Kidney (tissue), 14 donors: ENCODE data around the gene SPARCL1. TPM values are rescaled to one million over a fixed set of nuclear protein-coding genes. Genes with fewer than 3 reads are reported as not detected.
"Not testable (repeated sequence)": the region's sequence is repeated elsewhere in the genome, so short reads cannot be mapped to it uniquely, and the experiment has no call there.

Experiments used
- DNase-seq, 5 donors: peaks; one replicate each; pipeline ENCODE4 v3.0.0-alpha.2; 2013 to 2020
- FAIRE-seq: peaks from 2 replicates; lab custom pipeline; 2012; peaks lifted over from hg19 to GRCh38; lab: Jason Lieb, UNC
- H3K27ac ChIP-seq, 2 donors: one replicate each; pipeline ENCODE4 v1.7.0; 2013; ENCODE audit warnings: low read depth in 2 of 2, low read length in 2 of 2, inconsistent platforms in 1 of 2
- H3K27me3 ChIP-seq: one replicate; pipeline ENCODE4 v1.7.1; 2013; ENCODE audit warnings: low read length, inconsistent platforms; ENCODE audit not compliant: control insufficient read depth, insufficient read depth
- H3K36me3 ChIP-seq, 3 donors: one replicate each; pipeline versions ENCODE4 v1.7.0 to v1.7.1; 2013; ENCODE audit warnings: low read length in 3 of 3, control low read depth in 1 of 3, inconsistent platforms in 1 of 3; ENCODE audit not compliant: insufficient read depth in 3 of 3, control insufficient read depth in 2 of 3
- H3K4me1 ChIP-seq, 3 donors: one replicate each; pipeline versions ENCODE4 v1.7.0 to v1.7.1; 2013; ENCODE audit warnings: low read length in 3 of 3, inconsistent platforms in 1 of 3, low read depth in 1 of 3; ENCODE audit not compliant: control insufficient read depth in 2 of 3, insufficient read depth in 2 of 3
- H3K4me3 ChIP-seq, 3 donors: one replicate each; pipeline versions ENCODE4 v1.7.0 to v1.8.1; 2013; ENCODE audit warnings: low read length in 3 of 3, control low read depth in 1 of 3, inconsistent platforms in 1 of 3
- H3K9ac ChIP-seq, 3 donors: one replicate each; pipeline versions ENCODE4 v1.7.0 to v1.7.1; 2013; ENCODE audit warnings: low read length in 3 of 3, control low read depth in 1 of 3, inconsistent platforms in 1 of 3
- H3K9me3 ChIP-seq, 3 donors: one replicate each; pipeline versions ENCODE4 v1.7.0 to v1.7.1; 2013; ENCODE audit warnings: low read length in 3 of 3, control low read depth in 1 of 3, inconsistent platforms in 1 of 3; ENCODE audit not compliant: control insufficient read depth in 2 of 3, insufficient read depth in 1 of 3
- intact Hi-C: fragments of 100-400 bp; cut with DNase I; formaldehyde crosslinking; loops from one replicate; pipeline ENCODE4 v1.11.1; 2022
- polyA plus RNA-seq: library from polyadenylated mRNA; stranded (reverse); fragments of 350-450 nt; fragmentation: Illumina TruSeq; extraction: RNeasy Lipid Tissue Mini Kit (QIAGEN cat#74804); gene quantifications from one replicate; pipeline ENCODE4 v1.2.3, GENCODE V29; 2014; ENCODE audit warnings: low read depth, low replicate concordance; ENCODE audit not compliant: insufficient read depth
- total RNA-seq: library from RNA; stranded (reverse); fragmentation: NEBNext Ultra II Directional; extraction: Animal tissue kit (Norgen Biotek cat#: 25700); gene quantifications from one replicate; pipeline ENCODE4 v1.2.1, GENCODE V29; 2021
- TF ChIP-seq, protein P1 (sequence below): IDR thresholded peaks from 3 replicates; pipeline ENCODE4 v1.5.1; 2012; ENCODE audit warnings: mild to moderate bottlenecking, moderate library complexity, borderline replicate concordance; ENCODE audit not compliant: insufficient read depth; ENCODE audit errors: extremely low read depth
- donor health status: control.
- donor health status: control.
- donor health status: control.
- donor health status: control.
- donor health status: control.
- donor health status: DM: yes; HTN: yes; CAD: no.
- donor health status: Normal renal cell carcinoma (clear cell type).

Gene SPARCL1
- total and polyA plus RNA-seq, 2 donors from 2014 or later = 87.4 to 322 TPM

DNA sequence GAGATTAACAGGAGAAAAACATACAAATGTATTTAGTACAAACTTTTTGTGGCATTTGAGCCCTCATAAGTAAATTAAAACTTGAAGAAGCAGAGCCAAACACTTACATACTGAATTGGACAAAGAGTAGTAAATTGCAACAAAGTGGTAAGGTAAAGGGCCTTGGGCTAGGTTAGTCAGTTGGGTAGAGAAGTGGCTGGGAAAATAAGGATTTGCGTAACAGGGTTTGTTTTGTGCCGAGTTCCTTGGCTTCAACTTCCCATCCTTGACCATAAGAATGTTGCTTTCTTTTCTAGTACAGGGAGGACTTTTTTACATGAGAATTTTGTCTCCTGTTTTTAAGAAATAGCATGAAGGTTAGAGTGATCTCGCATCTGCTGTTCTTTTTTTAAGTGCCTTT is 45.8 kb upstream of the SPARCL1 start:
- FAIRE-seq = no peak
- H3K27me3 ChIP-seq = no peaks in the 10 kb centered on the region
- TF ChIP-seq, protein P1, sequence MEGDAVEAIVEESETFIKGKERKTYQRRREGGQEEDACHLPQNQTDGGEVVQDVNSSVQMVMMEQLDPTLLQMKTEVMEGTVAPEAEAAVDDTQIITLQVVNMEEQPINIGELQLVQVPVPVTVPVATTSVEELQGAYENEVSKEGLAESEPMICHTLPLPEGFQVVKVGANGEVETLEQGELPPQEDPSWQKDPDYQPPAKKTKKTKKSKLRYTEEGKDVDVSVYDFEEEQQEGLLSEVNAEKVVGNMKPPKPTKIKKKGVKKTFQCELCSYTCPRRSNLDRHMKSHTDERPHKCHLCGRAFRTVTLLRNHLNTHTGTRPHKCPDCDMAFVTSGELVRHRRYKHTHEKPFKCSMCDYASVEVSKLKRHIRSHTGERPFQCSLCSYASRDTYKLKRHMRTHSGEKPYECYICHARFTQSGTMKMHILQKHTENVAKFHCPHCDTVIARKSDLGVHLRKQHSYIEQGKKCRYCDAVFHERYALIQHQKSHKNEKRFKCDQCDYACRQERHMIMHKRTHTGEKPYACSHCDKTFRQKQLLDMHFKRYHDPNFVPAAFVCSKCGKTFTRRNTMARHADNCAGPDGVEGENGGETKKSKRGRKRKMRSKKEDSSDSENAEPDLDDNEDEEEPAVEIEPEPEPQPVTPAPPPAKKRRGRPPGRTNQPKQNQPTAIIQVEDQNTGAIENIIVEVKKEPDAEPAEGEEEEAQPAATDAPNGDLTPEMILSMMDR = no peak
- no peak overlapping the region for H3K9ac ChIP-seq
- H3K27ac ChIP-seq = no peak overlapping the region
- no peak for DNase-seq
- intact Hi-C loops = no loop called here
- no peaks in the 10 kb centered on the region for H3K36me3 ChIP-seq
- no peak overlapping the region for H3K4me3 ChIP-seq
- H3K9me3 ChIP-seq = no peaks in the 10 kb centered on the region
- no peaks in the 10 kb centered on the region for H3K4me1 ChIP-seq

DNA sequence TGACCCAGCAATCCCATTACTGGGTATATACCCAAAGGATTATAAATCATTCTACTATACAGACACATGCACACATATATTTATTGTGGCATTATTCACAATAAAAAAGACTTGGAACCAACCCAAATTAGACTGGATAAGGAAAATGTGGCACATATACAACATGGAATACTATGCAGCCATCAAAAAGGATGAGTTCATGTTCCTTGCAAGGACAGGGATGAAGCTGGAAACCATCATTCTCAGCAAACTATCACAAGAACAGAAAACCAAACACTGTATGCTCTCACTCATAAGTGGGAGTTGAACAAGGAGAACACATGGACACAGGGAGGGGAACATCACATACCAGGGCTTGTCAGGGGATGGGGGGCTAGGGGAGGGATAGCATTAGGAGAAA is 45.2 kb upstream of the SPARCL1 start:
- H3K36me3 ChIP-seq, DNase-seq, H3K9me3 ChIP-seq, intact Hi-C loops, H3K27me3 ChIP-seq, H3K27ac ChIP-seq, H3K4me3 ChIP-seq, H3K4me1 ChIP-seq, H3K9ac ChIP-seq, FAIRE-seq: not testable (repeated sequence)

DNA sequence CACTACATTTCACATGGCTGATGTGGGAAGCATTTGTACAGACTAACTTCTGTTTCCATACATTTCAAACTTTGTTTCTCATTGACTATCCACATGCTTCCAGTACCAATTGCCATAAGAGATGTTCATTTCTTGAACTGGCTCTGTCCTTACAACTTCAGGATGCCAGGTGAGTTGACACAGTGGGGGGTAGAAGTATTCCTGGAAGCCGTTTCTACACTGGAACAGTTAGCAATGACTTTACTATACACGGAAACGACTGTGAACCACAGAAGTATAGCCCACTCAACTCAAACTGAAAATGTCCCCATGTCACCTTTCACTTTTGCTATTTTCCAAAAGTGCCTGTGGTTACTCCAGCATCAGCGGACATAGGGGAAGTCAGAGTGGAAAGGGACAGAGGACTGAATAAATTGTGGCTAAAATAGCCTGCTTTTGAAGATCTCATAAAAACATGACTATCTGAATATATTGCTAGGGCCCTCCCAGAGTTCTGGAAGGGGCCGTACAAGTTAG is 41.2 kb upstream of the SPARCL1 start:
- Histone ChIP-seq H3K36me3 (no peaks in the 10 kb centered on the region), H3K9me3 (no peaks in the 10 kb centered on the region), H3K9ac (no peak overlapping the region), H3K4me3 (no peak overlapping the region), H3K27ac (no peak overlapping the region), H3K27me3 (no peaks in the 10 kb centered on the region), H3K4me1 (no peaks in the 10 kb centered on the region)
- DNase-seq (no peak), FAIRE-seq (no peak)
- TF ChIP-seq, protein P1 = no peak
- intact Hi-C loops = no loop called here

DNA sequence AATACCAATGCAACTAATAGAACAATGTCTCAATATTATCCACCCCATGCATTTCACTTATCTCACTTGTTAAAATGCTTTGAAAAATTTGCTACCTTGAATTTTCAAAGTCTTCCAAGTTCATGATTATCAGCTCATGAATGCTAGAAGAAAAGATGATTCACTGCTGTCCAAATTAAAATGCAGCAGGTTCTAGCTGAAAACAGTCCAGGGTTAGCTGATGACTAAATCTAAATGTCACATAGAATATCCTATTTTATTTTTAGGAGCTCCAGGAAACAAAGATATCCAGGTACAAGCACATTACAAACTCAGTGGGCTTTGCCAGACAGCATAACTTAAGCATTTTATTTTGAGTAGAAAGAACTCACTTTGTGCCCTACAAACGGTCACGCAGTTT is 38.0 kb upstream of the SPARCL1 start:
- intact Hi-C loops = no loop called here
- Histone ChIP-seq H3K27ac (no peak overlapping the region), H3K4me3 (no peak overlapping the region), H3K36me3 (no peaks in the 10 kb centered on the region), H3K9ac (no peak overlapping the region), H3K9me3 (no peaks in the 10 kb centered on the region), H3K4me1 (no peaks in the 10 kb centered on the region), H3K27me3 (no peaks in the 10 kb centered on the region)
- DNase-seq (no peak), FAIRE-seq (no peak)
- TF ChIP-seq, protein P1 = no peak
